Vagina (tissue), 2 donors: Measurements from ENCODE around the gene LHPP. TPM values are rescaled to one million over a fixed set of nuclear protein-coding genes. Genes with fewer than 3 reads are reported as not detected.

ENCODE experiments used
- DNase-seq, 2 donors: peaks; one replicate each; pipeline ENCODE4 v3.0.0-alpha.2; 2017; ENCODE audit errors: extremely low spot score in 2 of 2
- H3K27ac ChIP-seq: fragments of 200-600 bp; sonication (generic); one replicate; pipeline ENCODE4 v1.5.1; 2019
- H3K27me3 ChIP-seq: fragments of 200-600 bp; sonication (generic); one replicate; pipeline ENCODE4 v1.5.1; 2019
- H3K36me3 ChIP-seq, 2 donors: fragments of 200-600 bp; sonication (generic); one replicate each; pipeline ENCODE4 v1.5.1; 2017 to 2019
- H3K4me1 ChIP-seq: fragments of 200-600 bp; sonication (generic); one replicate; pipeline ENCODE4 v1.5.1; 2019
- H3K4me3 ChIP-seq, 2 donors: fragments of 200-600 bp; sonication (generic); 1 replicate in 1 of 2; 2 replicates in 1 of 2; pipeline ENCODE4 v1.5.1; 2016 to 2019
- H3K9me3 ChIP-seq: fragments of 200-600 bp; sonication (generic); one replicate; pipeline ENCODE4 v1.5.1; 2019
- CTCF ChIP-seq, 3 experiments: fragments of 450-650 bp in 2 of 3; fragments of 200-600 bp in 1 of 3; sonication (generic) in 1 of 3; IDR thresholded peaks; one replicate each; pipeline ENCODE4 v1.5.1; 2017 to 2019; ENCODE audit warnings: antibody characterized with exemption in 3 of 3, mild to moderate bottlenecking in 2 of 3, moderate library complexity in 2 of 3
- POLR2A ChIP-seq, 2 donors: fragments of 450-650 bp; IDR thresholded peaks; one replicate each; pipeline ENCODE4 v1.6.1; 2017; ENCODE audit warnings: antibody characterized with exemption in 2 of 2, mild to moderate bottlenecking in 2 of 2, moderate library complexity in 2 of 2
- POLR2AphosphoS5 ChIP-seq, 2 donors: sonication (generic); formaldehyde crosslinking; IDR thresholded peaks; one replicate each; pipeline ENCODE4 v1.9.0; 2017; ENCODE audit warnings: antibody characterized with exemption in 2 of 2, mild to moderate bottlenecking in 2 of 2, low read depth in 1 of 2; ENCODE audit not compliant: insufficient read depth in 1 of 2
- intact Hi-C: fragments of 100-400 bp; cut with DNase I; formaldehyde crosslinking; loops from one replicate; pipeline ENCODE4 v1.15.1; 2023
- total RNA-seq: library from RNA; depleted of rRNA; stranded (reverse); fragments of >200 nt; gene quantifications from one replicate; pipeline ENCODE4 v1.2.3, GENCODE V29; 2016

The LHPP gene
- total RNA-seq, 1 donor from 2014 or later = 20.1 TPM

- intact Hi-C loops = no loop called here
- H3K36me3 ChIP-seq = peaks cover 0 to 7% of the 10 kb centered on the region in 2 donors
- no peaks in the 10 kb centered on the region for H3K27me3 ChIP-seq
- H3K4me1 ChIP-seq = peaks cover 39% of the 10 kb centered on the region
- no peak for DNase-seq
- TF ChIP-seq CTCF (IDR thresholded peaks at IDR 0.05) = no peak
- no peak for TF ChIP-seq POLR2AphosphoS5 (IDR thresholded peaks at IDR 0.05; ENCODE audit: insufficient read depth in 1 of 2, low read depth in 1 of 2)
- no peak for TF ChIP-seq POLR2A (IDR thresholded peaks at IDR 0.05)
- no peak overlapping the region for H3K4me3 ChIP-seq
- H3K9me3 ChIP-seq = no peaks in the 10 kb centered on the region
- H3K27ac ChIP-seq = no peak overlapping the region
Observed at GRCh38 chr10:124615259-124615658, 153.6 kb downstream of the LHPP start.

GRCh38 chr10:124616040-124616835, 154.6 kb downstream of the LHPP start:
- H3K4me1 ChIP-seq = peaks cover 48% of the 10 kb centered on the region
- intact Hi-C loops = no loop called here

GRCh38 chr10:124616836-124617130, 155.2 kb downstream of the LHPP start:
- Histone ChIP-seq H3K27me3 (no peaks in the 10 kb centered on the region), H3K4me3 (no peak overlapping the region), H3K27ac (no peak overlapping the region), H3K9me3 (no peaks in the 10 kb centered on the region), H3K36me3 (peaks cover 0 to 7% of the 10 kb centered on the region in 2 donors), H3K4me1 (peaks cover 50% of the 10 kb centered on the region)
- TF ChIP-seq POLR2A (IDR thresholded peaks at IDR 0.05) (no peak), CTCF (IDR thresholded peaks at IDR 0.05) (no peak), POLR2AphosphoS5 (IDR thresholded peaks at IDR 0.05; ENCODE audit: insufficient read depth in 1 of 2, low read depth in 1 of 2) (no peak)
- intact Hi-C loops = no loop called here
- DNase-seq = no peak

More at GRCh38 chr10:124616040-124616835, 154.6 kb downstream of the LHPP start:
- peaks cover 0 to 7% of the 10 kb centered on the region in 2 donors for H3K36me3 ChIP-seq
- H3K9me3 ChIP-seq = no peaks in the 10 kb centered on the region
- no peak for DNase-seq
- no peak overlapping the region for H3K27ac ChIP-seq
- H3K27me3 ChIP-seq = no peaks in the 10 kb centered on the region
- no peak overlapping the region for H3K4me3 ChIP-seq
- TF ChIP-seq POLR2AphosphoS5 (IDR thresholded peaks at IDR 0.05; ENCODE audit: insufficient read depth in 1 of 2, low read depth in 1 of 2) = no peak
- no peak for TF ChIP-seq POLR2A (IDR thresholded peaks at IDR 0.05)
- TF ChIP-seq CTCF (IDR thresholded peaks at IDR 0.05) = no peak

- H3K4me1 ChIP-seq = peaks cover 40% of the 10 kb centered on the region
- TF ChIP-seq POLR2A (IDR thresholded peaks at IDR 0.05) (no peak), POLR2AphosphoS5 (IDR thresholded peaks at IDR 0.05; ENCODE audit: insufficient read depth in 1 of 2, low read depth in 1 of 2) (no peak), CTCF (IDR thresholded peaks at IDR 0.05) (no peak)
- intact Hi-C loops = no loop called here
- no peak overlapping the region for H3K27ac ChIP-seq
- DNase-seq = no peak
- H3K36me3 ChIP-seq = peaks cover 0 to 7% of the 10 kb centered on the region in 2 donors
- H3K4me3 ChIP-seq = no peak overlapping the region
- no peaks in the 10 kb centered on the region for H3K9me3 ChIP-seq
- no peaks in the 10 kb centered on the region for H3K27me3 ChIP-seq
Observed at GRCh38 chr10:124618470-124619073, 156.9 kb downstream of the LHPP start.

- peaks cover 40% of the 10 kb centered on the region for H3K4me1 ChIP-seq
- H3K36me3 ChIP-seq = peaks cover 0 to 7% of the 10 kb centered on the region in 2 donors
- H3K9me3 ChIP-seq = no peaks in the 10 kb centered on the region
- H3K27me3 ChIP-seq = no peaks in the 10 kb centered on the region
- H3K4me3 ChIP-seq = no peak overlapping the region
- H3K27ac ChIP-seq = no peak overlapping the region
- TF ChIP-seq POLR2A (IDR thresholded peaks at IDR 0.05) = no peak
- no peak for TF ChIP-seq POLR2AphosphoS5 (IDR thresholded peaks at IDR 0.05; ENCODE audit: insufficient read depth in 1 of 2, low read depth in 1 of 2)
- TF ChIP-seq CTCF (IDR thresholded peaks at IDR 0.05) = no peak
- intact Hi-C loops = no loop called here
- no peak for DNase-seq
Observed at GRCh38 chr10:124619195-124619594, 157.6 kb downstream of the LHPP start.
